Endothelial cell of umbilical vein (primary cell): ENCODE data around the gene NEU1. TPM values are rescaled to one million over a fixed set of nuclear protein-coding genes. Genes with fewer than 3 reads are reported as not detected.

ENCODE experiments used
- BruUV-seq: library from RNA; stranded (reverse); fragments of 400-500 nt; replicated peaks from 2 replicates; lab custom pipeline; 2021; lab: Mats Ljungman, UMichigan
- CTCF ChIA-PET: fragments of 300-600, 350-600 bp; sonication (Branson Sonifier 250); formaldehyde crosslinking; loops from one replicate; lab custom pipeline; 2021; ENCODE audit warnings: antibody characterized with exemption, inconsistent platforms; lab: Charles Lee
- POLR2A ChIA-PET: fragments of 300-600, 350-600 bp; sonication (Branson Sonifier 250); formaldehyde crosslinking; loops from one replicate; lab custom pipeline; 2021; ENCODE audit warnings: antibody characterized with exemption, inconsistent platforms; lab: Charles Lee
- DNase-seq: peaks from one replicate; pipeline ENCODE4 v3.0.0-alpha.2; 2011; ENCODE audit warnings: low read depth, low spot score
- FAIRE-seq: peaks from 2 replicates; lab custom pipeline; 2011; peaks lifted over from hg19 to GRCh38; lab: Jason Lieb, UNC
- H2AFZ ChIP-seq: 2 replicates; pipeline ENCODE4 v1.6.0; 2012; ENCODE audit warnings: low read depth, low read length, control low read depth, inconsistent platforms
- H3K27ac ChIP-seq: 2 replicates; pipeline ENCODE4 v1.5.1; 2011; ENCODE audit warnings: low read depth, mild to moderate bottlenecking, control low read depth, low read length, moderate library complexity; ENCODE audit not compliant: insufficient read depth
- H3K27me3 ChIP-seq, 2 experiments: 2 replicates each; pipeline versions ENCODE4 v1.6.0 to v1.6.1; 2011; ENCODE audit warnings: low read length in 2 of 2, mixed read lengths in 1 of 2; ENCODE audit not compliant: control insufficient read depth in 2 of 2, insufficient read depth in 2 of 2
- H3K36me3 ChIP-seq, 2 experiments: 2 replicates in 1 of 2; 3 replicates in 1 of 2; pipeline ENCODE4 v1.5.1; 2011; ENCODE audit warnings: low read length in 2 of 2, mild to moderate bottlenecking in 1 of 2, moderate library complexity in 1 of 2; ENCODE audit not compliant: control insufficient read depth in 2 of 2, insufficient read depth in 2 of 2; ENCODE audit errors: extremely low read depth in 1 of 2
- H3K4me1 ChIP-seq: 3 replicates; pipeline ENCODE4 v1.5.1; 2011; ENCODE audit warnings: mild to moderate bottlenecking, low read length; ENCODE audit not compliant: control insufficient read depth, insufficient read depth; ENCODE audit errors: extremely low read depth
- H3K4me2 ChIP-seq: 2 replicates; pipeline ENCODE4 v1.6.1; 2011; ENCODE audit warnings: low read length, control low read depth, mixed read lengths; ENCODE audit not compliant: insufficient read depth
- H3K4me3 ChIP-seq, 3 experiments: fragments of 200-600 bp in 1 of 3; sonication (generic), shearing (Covaris generic) in 1 of 3; replicated peaks in 1 of 3; 2 replicates each; pipeline ENCODE4 v1.5.1; 2011 to 2016; ENCODE audit warnings: control low read depth in 3 of 3, low read length in 3 of 3, mild to moderate bottlenecking in 2 of 3, inconsistent platforms in 1 of 3, low read depth in 1 of 3, moderate library complexity in 1 of 3; ENCODE audit not compliant: insufficient read depth in 1 of 3
- H3K79me2 ChIP-seq: 2 replicates; pipeline ENCODE4 v1.6.0; 2012; ENCODE audit warnings: low read length, inconsistent platforms; ENCODE audit not compliant: control insufficient read depth, insufficient read depth
- H3K9ac ChIP-seq: replicated peaks from 2 replicates; pipeline ENCODE3; 2011; ENCODE audit warnings: low read length, control low read depth; ENCODE audit not compliant: insufficient read depth; ENCODE audit errors: extremely low read depth
- H3K9me1 ChIP-seq: replicated peaks from 3 replicates; pipeline ENCODE4 v1.6.0; 2011; ENCODE audit warnings: mild to moderate bottlenecking, low read length; ENCODE audit not compliant: control insufficient read depth, insufficient read depth; ENCODE audit errors: extremely low read depth
- H3K9me3 ChIP-seq: replicated peaks from 2 replicates; pipeline ENCODE4 v1.5.1; 2012; ENCODE audit warnings: low read length, inconsistent platforms; ENCODE audit not compliant: control insufficient read depth, insufficient read depth
- H4K20me1 ChIP-seq: replicated peaks from 2 replicates; pipeline ENCODE3; 2011; ENCODE audit warnings: mild to moderate bottlenecking, low read length; ENCODE audit not compliant: control insufficient read depth, insufficient read depth; ENCODE audit errors: extremely low read depth
- EZH2 ChIP-seq: IDR thresholded peaks from 2 replicates; pipeline ENCODE4 v1.6.1; 2012; ENCODE audit warnings: borderline replicate concordance, low read depth, mild to moderate bottlenecking, moderate library complexity, low read length, inconsistent platforms; ENCODE audit not compliant: severe bottlenecking
- FOS ChIP-seq: IDR thresholded peaks from 2 replicates; pipeline ENCODE4 v1.6.1; 2011; ENCODE audit warnings: mild to moderate bottlenecking, low read length, moderate library complexity, borderline replicate concordance; ENCODE audit not compliant: insufficient read depth
- GATA2 ChIP-seq: IDR thresholded peaks from 2 replicates; pipeline ENCODE4 v1.7.0; 2011; ENCODE audit warnings: low read depth, mild to moderate bottlenecking, moderate library complexity, mixed read lengths, low read length; ENCODE audit not compliant: insufficient read length, insufficient read depth
- JUN ChIP-seq: IDR thresholded peaks from 2 replicates; pipeline ENCODE4 v1.6.1; 2011; ENCODE audit warnings: borderline replicate concordance, low read depth; ENCODE audit not compliant: insufficient read length, insufficient read depth
- MYC ChIP-seq: IDR thresholded peaks from one replicate; pipeline ENCODE4 v1.6.1; 2011; ENCODE audit warnings: mild to moderate bottlenecking, low read depth, low read length
- POLR2A ChIP-seq: IDR thresholded peaks from 2 replicates; pipeline ENCODE4 v1.6.1; 2012; ENCODE audit warnings: low read depth, mild to moderate bottlenecking, control low read depth, low read length
- POLR2AphosphoS5 ChIP-seq: IDR thresholded peaks from 2 replicates; pipeline ENCODE4 v1.6.1; 2012; ENCODE audit warnings: low read depth, mild to moderate bottlenecking, control low read depth, low read length, moderate library complexity; ENCODE audit not compliant: insufficient read depth
- dilution Hi-C: fragments of 300-500 bp; cut with MboI; formaldehyde crosslinking; loops from one replicate; pipeline ENCODE4 v1.15.0; 2019; ENCODE audit warnings: low sequenced_read_pairs; ENCODE audit not compliant: extremely low pct_ligation_motif_present
- intact Hi-C: fragments of 100-400 bp; cut with micrococcal nuclease; formaldehyde crosslinking; loops from one replicate; pipeline ENCODE4 v1.10.0; 2022
- polyA plus RNA-seq, 4 experiments: library from polyadenylated mRNA; depleted of rRNA in 3 of 4; stranded (reverse) in 3 of 4; unstranded in 1 of 4; fragments of >200 nt; gene quantifications; 2 replicates each; pipeline versions ENCODE4 v1.2.1 to v1.2.3, GENCODE V29; 2011 to 2012; ENCODE audit warnings: missing spikeins in 1 of 4
- total RNA-seq: library from RNA; stranded (reverse); gene quantifications from 2 replicates; pipeline ENCODE4 v1.2.3, GENCODE V29; 2021
- TF ChIP-seq, protein P1 (sequence below): IDR thresholded peaks from 2 replicates; pipeline ENCODE4 v1.6.1; 2011; ENCODE audit not compliant: insufficient read depth, insufficient read length
- TF ChIP-seq, protein P2 (sequence below), 2 donors: IDR thresholded peaks; 1 replicate in 1 of 2; 2 replicates in 1 of 2; pipeline ENCODE4 v1.5.1; 2011; ENCODE audit warnings: low read length in 2 of 2, mild to moderate bottlenecking in 2 of 2, moderate library complexity in 2 of 2, control low read depth in 1 of 2, inconsistent platforms in 1 of 2, low read depth in 1 of 2; ENCODE audit not compliant: insufficient read depth in 1 of 2; ENCODE audit errors: extremely low read depth in 1 of 2

NEU1 gene
- total and polyA plus RNA-seq, 2 donors (not counting 3 experiments of a cell fraction or from before 2014, with no cell fraction given), result 62.8 to 111 TPM

DNA sequence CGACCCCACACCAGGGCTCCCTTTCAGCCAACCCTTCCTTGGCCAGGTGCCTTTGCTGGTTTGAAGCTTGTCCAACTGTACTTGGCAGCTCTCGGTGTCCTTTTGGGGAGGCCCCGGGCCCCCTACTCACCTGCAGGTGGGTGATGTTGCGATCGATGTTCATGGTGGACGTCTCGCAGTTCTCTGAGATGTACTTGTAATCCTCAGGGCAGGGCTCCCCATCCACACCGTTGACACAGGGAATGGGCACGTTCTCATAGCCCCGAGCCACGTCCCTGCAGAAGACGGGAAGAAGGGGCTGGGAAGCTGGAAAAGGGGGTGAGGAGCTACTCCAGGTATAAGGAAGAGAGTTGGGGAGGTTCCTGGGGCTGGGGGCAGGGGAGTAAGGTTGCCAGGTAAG, 21.1 kb upstream of the NEU1 start:
- H3K79me2 ChIP-seq, result no peaks in the 10 kb centered on the region
- H3K36me3 ChIP-seq, result peaks cover 8 to 62% of the 10 kb centered on the region in 2 experiments
- no peak overlapping the region for H3K4me3 ChIP-seq
- no peak overlapping the region for H2AFZ ChIP-seq
- TF ChIP-seq, protein P1, sequence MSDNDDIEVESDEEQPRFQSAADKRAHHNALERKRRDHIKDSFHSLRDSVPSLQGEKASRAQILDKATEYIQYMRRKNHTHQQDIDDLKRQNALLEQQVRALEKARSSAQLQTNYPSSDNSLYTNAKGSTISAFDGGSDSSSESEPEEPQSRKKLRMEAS, result no peak
- TF ChIP-seq MYC (no peak), POLR2AphosphoS5 (no peak), GATA2 (no peak), POLR2A (no peak), EZH2 (no peak), FOS (no peak), JUN (no peak)
- TF ChIP-seq, protein P2, sequence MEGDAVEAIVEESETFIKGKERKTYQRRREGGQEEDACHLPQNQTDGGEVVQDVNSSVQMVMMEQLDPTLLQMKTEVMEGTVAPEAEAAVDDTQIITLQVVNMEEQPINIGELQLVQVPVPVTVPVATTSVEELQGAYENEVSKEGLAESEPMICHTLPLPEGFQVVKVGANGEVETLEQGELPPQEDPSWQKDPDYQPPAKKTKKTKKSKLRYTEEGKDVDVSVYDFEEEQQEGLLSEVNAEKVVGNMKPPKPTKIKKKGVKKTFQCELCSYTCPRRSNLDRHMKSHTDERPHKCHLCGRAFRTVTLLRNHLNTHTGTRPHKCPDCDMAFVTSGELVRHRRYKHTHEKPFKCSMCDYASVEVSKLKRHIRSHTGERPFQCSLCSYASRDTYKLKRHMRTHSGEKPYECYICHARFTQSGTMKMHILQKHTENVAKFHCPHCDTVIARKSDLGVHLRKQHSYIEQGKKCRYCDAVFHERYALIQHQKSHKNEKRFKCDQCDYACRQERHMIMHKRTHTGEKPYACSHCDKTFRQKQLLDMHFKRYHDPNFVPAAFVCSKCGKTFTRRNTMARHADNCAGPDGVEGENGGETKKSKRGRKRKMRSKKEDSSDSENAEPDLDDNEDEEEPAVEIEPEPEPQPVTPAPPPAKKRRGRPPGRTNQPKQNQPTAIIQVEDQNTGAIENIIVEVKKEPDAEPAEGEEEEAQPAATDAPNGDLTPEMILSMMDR (IDR thresholded peaks at IDR 0.05; ENCODE audit: extremely low read depth in 1 of 2, insufficient read depth in 1 of 2, low read depth in 1 of 2, low read length in 2 of 2), result no peak
- no peak overlapping the region for H3K4me2 ChIP-seq
- no peaks in the 10 kb centered on the region for H3K27me3 ChIP-seq
- CTCF ChIA-PET, result interaction anchor here (1.6 kb wide), 1 partner anchor 69 kb away, joined by 3 read pairs; no protein-coding TSS in a partner anchor
- FAIRE-seq, result no peak
- no peaks in the 10 kb centered on the region for H3K4me1 ChIP-seq
- DNase-seq, result no peak
- no peak overlapping the region for H3K9ac ChIP-seq
- no TSS peak for BruUV-seq
- H3K27ac ChIP-seq, result no peak overlapping the region
- POLR2A ChIA-PET, result interaction anchor here (1.0 kb wide), 1 partner anchor 14 kb away, joined by 3 read pairs; the partner anchor contains the start of gene EHMT2
- intact Hi-C loops (no loop called here), dilution Hi-C loops (no loop called here)
- no peaks in the 10 kb centered on the region for H3K9me1 ChIP-seq
- H3K9me3 ChIP-seq, result no peaks in the 10 kb centered on the region
- H4K20me1 ChIP-seq, result no peaks in the 10 kb centered on the region
